Measurements from ENCODE around the gene KRTAP10-5. TPM values are rescaled to one million over a fixed set of nuclear protein-coding genes. Genes with fewer than 3 reads are reported as not detected.

KRTAP10-5 gene
- polyA plus RNA-seq, 1 donor (not counting 4 experiments of a cell fraction or from before 2014, with no cell fraction given): not detected

GRCh38 chr21:44582055-44582454 is 1.7 kb upstream of the KRTAP10-5 start:
- no peaks in the 10 kb centered on the region for H4K20me1 ChIP-seq (ENCODE audit: control insufficient read depth, extremely low read depth, insufficient read depth, low read length)
- H3K27me3 ChIP-seq (ENCODE audit: control insufficient read depth, extremely low read depth, insufficient read depth, low read length): no peaks in the 10 kb centered on the region
- no peak overlapping the region for H2AFZ ChIP-seq (ENCODE audit: control insufficient read depth, low read length)
- H3K4me3 ChIP-seq (ENCODE audit: control insufficient read depth in 2 of 3, extremely low read depth in 1 of 3, insufficient read depth in 2 of 3, low read depth in 1 of 3, low read length in 3 of 3): no peak overlapping the region
- DNase-seq (ENCODE audit: low read depth, low spot score): no peak
- no peaks in the 10 kb centered on the region for H3K79me2 ChIP-seq (ENCODE audit: control insufficient read depth, insufficient read depth, low read length)
- TF ChIP-seq, protein P1, sequence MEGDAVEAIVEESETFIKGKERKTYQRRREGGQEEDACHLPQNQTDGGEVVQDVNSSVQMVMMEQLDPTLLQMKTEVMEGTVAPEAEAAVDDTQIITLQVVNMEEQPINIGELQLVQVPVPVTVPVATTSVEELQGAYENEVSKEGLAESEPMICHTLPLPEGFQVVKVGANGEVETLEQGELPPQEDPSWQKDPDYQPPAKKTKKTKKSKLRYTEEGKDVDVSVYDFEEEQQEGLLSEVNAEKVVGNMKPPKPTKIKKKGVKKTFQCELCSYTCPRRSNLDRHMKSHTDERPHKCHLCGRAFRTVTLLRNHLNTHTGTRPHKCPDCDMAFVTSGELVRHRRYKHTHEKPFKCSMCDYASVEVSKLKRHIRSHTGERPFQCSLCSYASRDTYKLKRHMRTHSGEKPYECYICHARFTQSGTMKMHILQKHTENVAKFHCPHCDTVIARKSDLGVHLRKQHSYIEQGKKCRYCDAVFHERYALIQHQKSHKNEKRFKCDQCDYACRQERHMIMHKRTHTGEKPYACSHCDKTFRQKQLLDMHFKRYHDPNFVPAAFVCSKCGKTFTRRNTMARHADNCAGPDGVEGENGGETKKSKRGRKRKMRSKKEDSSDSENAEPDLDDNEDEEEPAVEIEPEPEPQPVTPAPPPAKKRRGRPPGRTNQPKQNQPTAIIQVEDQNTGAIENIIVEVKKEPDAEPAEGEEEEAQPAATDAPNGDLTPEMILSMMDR (optimal IDR thresholded peaks at IDR 0.05 in 1 of 3, IDR thresholded peaks at IDR 0.05 in 1 of 3, conservative IDR thresholded peaks at IDR 0.05 in 1 of 3; ENCODE audit: extremely low read depth in 1 of 3, insufficient read depth in 2 of 3, low read length in 3 of 3): no peak
- TF ChIP-seq EZH2 (IDR thresholded peaks at IDR 0.05; ENCODE audit: low read length): no peak
- H3K36me3 ChIP-seq (ENCODE audit: control insufficient read depth in 2 of 2, extremely low read depth in 1 of 2, insufficient read depth in 2 of 2, low read length in 2 of 2): no peaks in the 10 kb centered on the region
- dilution Hi-C loops (cut with MboI; ENCODE audit: extremely low pct_ligation_motif_present, low sequenced_read_pairs): no loop called here
- H3K9ac ChIP-seq (ENCODE audit: control insufficient read depth, extremely low read depth, insufficient read depth, low read length): no peak overlapping the region
- no peaks in the 10 kb centered on the region for H3K9me1 ChIP-seq (ENCODE audit: control insufficient read depth, extremely low read depth, insufficient read depth, low read length)
- no peaks in the 10 kb centered on the region for H3K4me1 ChIP-seq (ENCODE audit: control insufficient read depth, extremely low read depth, insufficient read depth, low read length)
- H3K4me2 ChIP-seq (ENCODE audit: control insufficient read depth, extremely low read depth, insufficient read depth, low read depth, low read length): no peak overlapping the region
- no peak for FAIRE-seq
- peaks cover 11% of the 10 kb centered on the region for H3K9me3 ChIP-seq (ENCODE audit: control insufficient read depth, low read depth, low read length)
- no peak overlapping the region for H3K27ac ChIP-seq (ENCODE audit: control insufficient read depth, insufficient read depth, low read length)

GRCh38 chr21:44581158-44581557 is 754 bp upstream of the KRTAP10-5 start:
- no peaks in the 10 kb centered on the region for H3K36me3 ChIP-seq (ENCODE audit: control insufficient read depth in 2 of 2, extremely low read depth in 1 of 2, insufficient read depth in 2 of 2, low read length in 2 of 2)
- no peak overlapping the region for H3K27ac ChIP-seq (ENCODE audit: control insufficient read depth, insufficient read depth, low read length)
- no peak overlapping the region for H3K4me2 ChIP-seq (ENCODE audit: control insufficient read depth, extremely low read depth, insufficient read depth, low read depth, low read length)
- dilution Hi-C loops (cut with MboI; ENCODE audit: extremely low pct_ligation_motif_present, low sequenced_read_pairs): no loop called here
- H3K4me3 ChIP-seq (ENCODE audit: control insufficient read depth in 2 of 3, extremely low read depth in 1 of 3, insufficient read depth in 2 of 3, low read depth in 1 of 3, low read length in 3 of 3): no peak overlapping the region
- no peak for DNase-seq (ENCODE audit: low read depth, low spot score)
- no peaks in the 10 kb centered on the region for H3K4me1 ChIP-seq (ENCODE audit: control insufficient read depth, extremely low read depth, insufficient read depth, low read length)
- no peak overlapping the region for H2AFZ ChIP-seq (ENCODE audit: control insufficient read depth, low read length)
- no peaks in the 10 kb centered on the region for H4K20me1 ChIP-seq (ENCODE audit: control insufficient read depth, extremely low read depth, insufficient read depth, low read length)
- H3K9me1 ChIP-seq (ENCODE audit: control insufficient read depth, extremely low read depth, insufficient read depth, low read length): no peaks in the 10 kb centered on the region
- no peak overlapping the region for H3K9ac ChIP-seq (ENCODE audit: control insufficient read depth, extremely low read depth, insufficient read depth, low read length)
- no peak for FAIRE-seq
- H3K9me3 ChIP-seq (ENCODE audit: control insufficient read depth, low read depth, low read length): peaks cover 11% of the 10 kb centered on the region
- no peaks in the 10 kb centered on the region for H3K79me2 ChIP-seq (ENCODE audit: control insufficient read depth, insufficient read depth, low read length)
- no peaks in the 10 kb centered on the region for H3K27me3 ChIP-seq (ENCODE audit: control insufficient read depth, extremely low read depth, insufficient read depth, low read length)
- TF ChIP-seq EZH2 (IDR thresholded peaks at IDR 0.05; ENCODE audit: low read length): no peak
- TF ChIP-seq, protein P1 (optimal IDR thresholded peaks at IDR 0.05 in 1 of 3, IDR thresholded peaks at IDR 0.05 in 1 of 3, conservative IDR thresholded peaks at IDR 0.05 in 1 of 3; ENCODE audit: extremely low read depth in 1 of 3, insufficient read depth in 2 of 3, low read length in 3 of 3): no peak
